ENCODE measurements around the gene BTLA.
"Not testable (repeated sequence)": the region's sequence is repeated elsewhere in the genome, so short reads cannot be mapped to it uniquely, and the experiment has no call there.

The BTLA gene

DNA sequence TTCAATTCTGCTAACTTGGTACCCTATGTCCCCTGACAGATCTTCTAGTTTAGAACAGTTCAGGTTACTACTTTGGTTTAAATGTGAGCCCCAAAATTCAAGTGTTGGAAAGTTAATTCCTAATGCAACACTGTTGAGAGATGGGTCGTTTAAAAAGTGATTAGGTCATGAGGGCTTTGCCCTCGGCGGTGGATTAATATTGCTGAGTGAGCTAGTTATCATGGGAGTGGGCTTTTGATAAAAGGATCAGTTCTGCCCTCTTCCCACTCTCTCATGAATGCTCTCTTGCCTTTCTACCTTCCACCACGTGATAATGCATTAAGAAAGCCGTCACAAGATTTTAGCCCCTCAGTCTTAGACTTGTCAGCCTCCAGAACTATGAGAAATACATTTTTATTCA lies 72.1 kb downstream of the BTLA start:
- no peak overlapping the region for H3K4me3 ChIP-seq (ENCODE audit: low read depth, low read length)
- TF ChIP-seq, protein P1, sequence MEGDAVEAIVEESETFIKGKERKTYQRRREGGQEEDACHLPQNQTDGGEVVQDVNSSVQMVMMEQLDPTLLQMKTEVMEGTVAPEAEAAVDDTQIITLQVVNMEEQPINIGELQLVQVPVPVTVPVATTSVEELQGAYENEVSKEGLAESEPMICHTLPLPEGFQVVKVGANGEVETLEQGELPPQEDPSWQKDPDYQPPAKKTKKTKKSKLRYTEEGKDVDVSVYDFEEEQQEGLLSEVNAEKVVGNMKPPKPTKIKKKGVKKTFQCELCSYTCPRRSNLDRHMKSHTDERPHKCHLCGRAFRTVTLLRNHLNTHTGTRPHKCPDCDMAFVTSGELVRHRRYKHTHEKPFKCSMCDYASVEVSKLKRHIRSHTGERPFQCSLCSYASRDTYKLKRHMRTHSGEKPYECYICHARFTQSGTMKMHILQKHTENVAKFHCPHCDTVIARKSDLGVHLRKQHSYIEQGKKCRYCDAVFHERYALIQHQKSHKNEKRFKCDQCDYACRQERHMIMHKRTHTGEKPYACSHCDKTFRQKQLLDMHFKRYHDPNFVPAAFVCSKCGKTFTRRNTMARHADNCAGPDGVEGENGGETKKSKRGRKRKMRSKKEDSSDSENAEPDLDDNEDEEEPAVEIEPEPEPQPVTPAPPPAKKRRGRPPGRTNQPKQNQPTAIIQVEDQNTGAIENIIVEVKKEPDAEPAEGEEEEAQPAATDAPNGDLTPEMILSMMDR (conservative IDR thresholded peaks at IDR 0.05; ENCODE audit: low read depth, low read length), result no peak
- no peak for DNase-seq (ENCODE audit: low read depth)

DNA sequence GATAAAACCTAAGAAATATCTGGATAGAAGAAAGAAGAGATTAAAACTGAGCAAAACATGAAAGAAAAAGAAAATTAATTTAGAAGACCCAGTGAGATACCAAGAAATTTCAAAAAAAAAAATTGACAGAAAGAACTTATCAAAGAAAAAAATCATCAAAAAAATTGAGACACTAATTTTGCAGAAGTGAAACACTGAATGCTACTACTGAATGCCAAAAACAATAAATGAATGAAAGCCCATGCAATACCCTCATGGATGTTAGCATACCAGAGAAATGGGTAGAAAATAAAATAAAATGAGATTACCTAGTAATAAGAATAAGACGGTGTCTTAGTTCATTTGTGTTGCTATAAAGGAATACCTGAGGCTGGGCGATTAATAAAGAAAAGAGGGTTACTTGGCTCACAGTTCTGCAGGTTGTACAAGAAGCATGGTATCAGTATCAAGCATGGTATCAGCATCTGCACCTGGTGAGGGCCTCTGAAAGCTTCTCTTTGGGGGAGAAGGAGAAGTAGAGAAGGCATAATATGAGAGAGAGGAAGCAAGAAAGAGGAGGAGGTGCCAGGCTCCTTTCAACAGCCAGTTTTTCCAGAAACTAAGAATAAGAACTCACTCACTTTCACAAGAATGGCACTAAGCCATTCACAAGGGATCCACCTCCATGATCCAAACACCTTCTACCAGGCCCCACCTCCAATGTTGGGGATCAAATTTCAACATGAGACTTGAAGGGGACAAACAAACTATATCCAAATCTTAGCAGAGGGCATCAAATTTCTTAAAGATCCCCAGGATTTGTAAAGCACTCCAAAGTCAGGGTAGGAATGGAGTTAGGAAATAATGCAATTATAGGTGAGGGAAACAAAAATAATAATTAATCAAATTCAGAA lies 73.2 kb downstream of the BTLA start:
- DNase-seq (ENCODE audit: low read depth), result no peak
- no peak overlapping the region for H3K4me3 ChIP-seq (ENCODE audit: low read depth, low read length)
- TF ChIP-seq, protein P1 (conservative IDR thresholded peaks at IDR 0.05; ENCODE audit: low read depth, low read length), result no peak

DNA sequence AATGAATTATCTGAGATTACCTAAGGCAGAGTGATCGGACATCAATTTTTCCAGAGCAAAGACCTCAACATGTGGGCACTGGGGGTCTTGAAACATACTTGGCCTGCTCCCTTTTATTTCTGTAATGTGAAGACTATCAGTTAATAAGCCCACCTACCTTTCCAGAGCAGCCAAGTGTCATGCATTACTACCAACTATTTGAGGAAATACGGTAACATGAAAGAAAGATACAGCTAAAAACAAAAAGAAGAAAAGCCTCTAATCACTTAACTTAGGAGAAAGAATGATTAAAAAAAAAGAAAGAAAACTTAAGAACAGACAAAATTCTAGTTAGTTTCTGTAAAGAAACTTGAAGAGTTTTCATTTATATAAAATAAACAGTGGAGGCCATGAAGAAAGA lies 73.9 kb downstream of the BTLA start:
- TF ChIP-seq, protein P1 (conservative IDR thresholded peaks at IDR 0.05; ENCODE audit: low read depth, low read length), result no peak
- no peak overlapping the region for H3K4me3 ChIP-seq (ENCODE audit: low read depth, low read length)
- DNase-seq (ENCODE audit: low read depth), result no peak

DNA sequence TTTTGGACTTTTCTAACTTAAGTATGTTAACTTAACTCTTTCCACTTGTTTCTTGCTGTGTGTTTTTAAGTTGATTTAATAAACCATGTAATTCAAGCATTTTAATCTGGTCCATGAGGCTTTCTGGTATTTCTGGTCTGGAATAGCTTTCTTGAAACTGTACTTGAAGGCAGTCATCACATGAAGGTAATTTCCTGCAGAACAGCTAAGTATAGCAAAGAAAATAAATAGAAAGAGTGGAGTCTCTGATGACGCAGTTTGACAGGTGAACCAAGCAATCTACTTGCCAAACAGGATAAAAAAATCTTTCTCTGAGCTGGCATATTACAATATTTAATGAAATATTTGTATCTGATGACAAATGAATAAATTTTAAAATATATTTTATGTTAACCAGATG lies 74.9 kb downstream of the BTLA start:
- peak; percentile 46 for DNase-seq (ENCODE audit: low read depth)
- TF ChIP-seq, protein P1 (conservative IDR thresholded peaks at IDR 0.05; ENCODE audit: low read depth, low read length), result no peak
- no peak overlapping the region for H3K4me3 ChIP-seq (ENCODE audit: low read depth, low read length)

DNA sequence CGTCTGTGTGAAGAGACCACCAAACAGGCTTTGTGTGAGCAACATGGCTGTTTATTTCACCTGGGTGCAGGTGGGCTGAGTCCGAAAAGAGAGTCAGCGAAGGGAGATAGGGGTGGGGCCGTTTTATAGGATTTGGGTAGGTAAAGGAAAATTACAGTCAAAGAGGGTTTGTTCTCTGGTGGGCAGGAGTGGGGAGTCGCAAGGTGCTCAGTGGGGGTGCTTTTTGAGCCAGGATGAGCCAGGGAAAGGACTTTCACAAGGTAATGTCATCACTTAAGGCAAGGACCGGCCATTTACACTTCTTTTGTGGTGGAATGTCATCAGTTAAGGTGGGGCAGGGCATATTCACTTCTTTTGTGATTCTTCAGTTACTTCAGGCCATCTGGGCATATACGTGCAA lies 76.4 kb downstream of the BTLA start:
- DNase-seq (ENCODE audit: low read depth); H3K4me3 ChIP-seq (ENCODE audit: low read depth, low read length): not testable (repeated sequence)

DNA sequence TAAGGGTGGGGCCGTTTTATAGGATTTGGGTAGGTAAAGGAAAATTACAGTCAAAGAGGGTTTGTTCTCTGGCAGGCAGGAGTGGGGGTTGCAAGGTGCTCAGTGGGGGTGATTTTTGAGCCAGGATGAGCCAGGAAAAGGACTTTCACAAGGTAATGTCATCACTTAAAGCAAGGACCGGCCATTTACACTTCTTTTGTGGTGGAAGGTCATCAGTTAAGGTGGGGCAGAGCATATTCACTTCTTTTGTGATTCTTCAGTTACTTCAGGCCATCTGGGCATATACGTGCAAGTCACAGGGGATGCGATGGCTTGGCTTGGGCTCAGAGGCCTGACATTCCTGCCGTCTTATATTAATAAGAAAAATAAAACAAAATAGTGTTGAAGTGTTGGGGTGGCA lies 80.7 kb downstream of the BTLA start:
- not testable (repeated sequence) for DNase-seq (ENCODE audit: low read depth)

DNA sequence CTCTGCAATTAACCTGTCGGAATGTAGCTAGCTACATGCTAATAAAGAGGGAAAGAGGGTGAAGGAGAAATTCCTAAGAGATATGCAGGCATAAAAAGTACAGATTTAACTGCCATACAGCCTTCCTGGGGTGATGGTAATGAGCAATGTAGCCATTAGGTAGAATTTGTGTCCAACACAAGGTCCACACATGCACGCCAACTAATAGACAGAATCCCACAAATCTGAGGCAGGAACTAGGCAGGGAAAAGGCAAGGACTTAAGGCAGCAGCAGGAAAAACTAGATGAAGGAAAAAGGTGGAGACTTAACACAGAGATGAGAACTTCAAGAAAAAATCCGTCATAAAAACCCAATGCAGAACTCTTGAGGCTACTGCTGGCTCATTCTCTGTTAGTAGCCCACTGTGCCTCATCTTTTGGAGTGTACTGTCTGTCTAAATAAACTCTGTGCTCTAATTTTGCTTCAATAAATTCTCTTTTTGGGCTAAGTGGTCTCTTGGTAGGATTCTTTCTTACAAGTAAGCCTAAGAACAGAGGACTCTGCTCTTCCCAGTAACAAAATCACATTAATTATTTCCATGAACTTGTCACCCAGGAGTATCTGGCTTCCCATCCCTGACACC lies 81.5 kb downstream of the BTLA start:
- TF ChIP-seq, protein P1 (conservative IDR thresholded peaks at IDR 0.05; ENCODE audit: low read depth, low read length), result no peak
- no peak overlapping the region for H3K4me3 ChIP-seq (ENCODE audit: low read depth, low read length)

More for the DNA sequence above, 80.7 kb downstream of the BTLA start:
- not testable (repeated sequence) for H3K4me3 ChIP-seq (ENCODE audit: low read depth, low read length)

More for the DNA sequence above, 81.5 kb downstream of the BTLA start:
- no peak for DNase-seq (ENCODE audit: low read depth)
